Effector CD8-positive, alpha-beta T cell (primary cell): ENCODE measurements around the gene NPEPPS.
"Not testable (repeated sequence)": the region's sequence is repeated elsewhere in the genome, so short reads cannot be mapped to it uniquely, and the experiment has no call there.

Source experiments
- DNase-seq: peaks from one replicate; lab custom pipeline; 2025; lab: John Stamatoyannopoulos, UW

Gene NPEPPS

DNA sequence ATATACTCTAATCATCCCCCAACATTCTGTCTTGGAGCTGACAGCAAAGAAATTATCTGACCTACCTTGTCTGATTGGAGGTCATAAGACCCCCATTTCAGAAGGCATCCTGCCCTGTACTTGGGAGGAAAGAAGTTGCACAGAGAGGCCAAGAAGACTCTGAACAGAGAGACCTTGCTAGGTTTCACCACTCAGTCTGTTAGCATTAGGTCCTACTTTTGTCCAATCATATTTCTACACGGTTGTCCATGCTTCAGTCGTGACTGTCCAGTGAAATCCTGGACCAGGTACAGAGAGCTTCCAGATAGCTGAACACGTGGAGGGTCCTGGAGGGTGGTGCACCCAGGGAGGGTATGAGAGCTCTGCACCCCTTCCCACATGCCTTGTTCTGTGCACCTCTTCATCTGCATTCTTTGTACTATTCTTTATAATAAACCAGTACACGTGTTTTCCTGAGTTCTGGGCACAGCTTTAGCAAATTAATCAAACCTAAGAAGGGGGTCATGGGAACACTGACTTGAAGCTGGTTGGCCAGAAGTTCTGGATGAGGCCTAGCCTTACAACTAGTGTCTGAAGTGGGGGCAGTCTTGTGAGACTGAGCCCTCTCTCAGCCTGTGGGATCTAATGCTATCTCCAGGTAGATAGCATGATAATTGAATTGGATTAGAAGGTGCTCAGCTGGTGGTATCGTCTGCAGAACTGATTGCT, 30.9 kb downstream of the NPEPPS start:
- not testable (repeated sequence) for DNase-seq

DNA sequence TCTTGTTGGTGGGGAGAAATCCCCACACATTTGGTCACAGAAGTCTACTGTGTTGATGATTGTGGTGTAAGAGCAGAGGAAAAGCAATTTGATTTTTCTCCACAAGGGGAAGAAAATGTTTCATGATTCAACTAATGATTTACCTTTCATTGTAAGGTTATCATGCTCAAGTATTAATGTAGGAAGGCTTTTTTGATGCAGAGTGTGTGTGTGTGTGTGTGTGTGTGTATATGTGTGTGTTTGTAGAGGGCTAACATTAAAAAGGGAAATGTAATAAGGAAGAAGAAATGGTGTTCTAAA, 31.4 kb downstream of the NPEPPS start:
- DNase-seq = not testable (repeated sequence)

DNA sequence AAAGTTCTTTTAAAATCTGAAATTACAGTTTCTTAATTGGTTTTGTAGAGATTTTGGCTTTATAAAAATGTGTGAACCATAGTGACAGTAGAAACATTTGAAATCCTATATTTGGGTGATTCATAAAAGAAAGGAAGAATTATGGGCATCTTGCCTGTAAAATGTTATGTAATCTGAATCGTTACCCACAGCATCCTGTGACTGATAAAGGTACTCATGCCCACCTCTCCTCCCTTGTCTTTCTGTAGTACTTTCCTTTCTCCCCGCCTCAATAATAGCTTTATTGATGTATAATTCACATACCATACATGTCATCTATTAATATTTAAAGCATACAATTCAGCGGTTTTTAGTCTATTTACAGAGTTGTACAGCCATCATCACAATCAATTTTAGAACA, 36.4 kb downstream of the NPEPPS start:
- not testable (repeated sequence) for DNase-seq

DNA sequence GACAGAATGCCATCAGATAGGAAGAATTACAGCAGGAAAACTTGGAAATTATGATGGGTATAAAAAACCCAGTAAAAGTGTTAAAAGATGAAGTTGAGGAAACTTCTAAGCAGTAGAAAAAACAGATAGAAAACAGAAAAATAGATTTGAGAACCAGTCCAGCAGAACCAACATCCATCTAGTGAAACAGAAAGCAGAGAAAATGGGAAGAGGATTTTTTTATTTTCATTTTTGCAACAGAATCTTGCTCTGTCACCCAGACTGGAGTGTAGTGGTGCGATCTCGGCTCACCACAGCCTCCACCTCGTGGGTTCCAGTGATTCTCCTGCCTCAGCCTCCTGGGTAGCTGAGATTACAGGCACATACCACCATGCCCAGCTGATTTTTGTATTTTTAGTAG, 41.7 kb downstream of the NPEPPS start:
- not testable (repeated sequence) for DNase-seq

DNA sequence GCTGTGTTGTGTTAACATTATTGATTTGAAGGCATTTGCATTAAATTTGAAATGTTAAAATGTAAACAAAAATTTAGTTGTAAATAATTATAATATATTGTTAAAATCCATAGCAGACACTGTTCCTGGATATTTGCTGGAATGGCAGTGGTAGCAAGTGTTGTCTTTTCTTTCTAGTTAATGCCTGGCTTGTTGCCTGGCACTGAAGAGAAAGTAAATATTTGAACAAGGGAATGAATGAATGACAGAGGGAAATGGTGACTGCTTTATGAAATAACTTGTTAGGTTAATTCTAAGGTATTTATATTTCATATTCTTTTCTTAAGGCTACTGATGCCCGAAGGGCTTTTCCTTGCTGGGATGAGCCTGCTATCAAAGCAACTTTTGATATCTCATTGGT, 51.5 kb downstream of the NPEPPS start:
- DNase-seq = not testable (repeated sequence)

DNA sequence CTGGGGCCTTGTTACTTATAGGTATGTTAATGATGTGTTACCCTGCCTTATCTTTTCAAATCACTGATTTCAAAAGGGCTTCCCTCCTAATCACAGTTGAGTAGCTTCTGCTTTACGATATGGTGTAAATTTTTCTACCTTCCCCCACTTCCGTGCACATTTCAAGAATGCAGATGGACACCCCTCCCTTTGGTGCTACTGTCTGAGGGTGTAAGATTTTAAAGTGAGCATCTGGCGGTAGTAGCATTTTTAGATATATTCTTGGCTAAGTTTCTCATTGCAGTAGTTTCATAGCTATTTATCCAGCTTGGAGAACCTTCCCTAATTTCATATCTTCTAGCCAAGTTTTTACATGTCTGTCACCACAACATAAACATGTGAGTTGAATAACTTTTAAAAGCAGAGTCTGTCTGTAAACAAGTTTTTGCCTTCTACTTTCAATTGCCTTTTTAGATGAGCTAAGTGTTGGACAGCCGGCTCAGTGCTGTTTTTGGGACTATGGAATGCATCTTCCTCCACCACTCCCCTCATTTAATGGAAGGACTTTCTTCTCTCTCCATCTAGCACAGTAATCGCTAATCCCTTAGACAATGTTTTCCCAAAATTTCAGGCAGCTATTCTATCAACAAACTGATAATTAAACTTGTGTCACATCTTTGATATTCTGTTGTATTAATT, 55.6 kb downstream of the NPEPPS start:
- DNase-seq = not testable (repeated sequence)

DNA sequence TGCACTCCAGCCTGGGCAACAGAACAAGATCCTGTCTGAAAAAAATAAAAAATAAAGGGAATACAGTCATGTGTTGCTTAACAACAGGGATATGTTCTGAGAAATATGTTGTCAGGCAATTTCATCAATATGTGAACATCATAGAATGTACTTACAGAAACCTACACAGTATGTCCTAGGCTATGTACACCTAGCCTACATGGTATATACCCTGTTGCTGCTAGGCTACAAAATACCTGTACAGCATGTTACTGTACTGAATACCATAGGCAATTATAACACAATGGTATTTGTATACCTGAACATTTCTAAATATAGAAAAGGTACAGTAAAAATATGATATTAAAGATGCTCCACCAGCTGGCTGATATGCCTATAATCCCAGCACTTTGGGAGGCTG, 62.6 kb downstream of the NPEPPS start:
- not testable (repeated sequence) for DNase-seq

DNA sequence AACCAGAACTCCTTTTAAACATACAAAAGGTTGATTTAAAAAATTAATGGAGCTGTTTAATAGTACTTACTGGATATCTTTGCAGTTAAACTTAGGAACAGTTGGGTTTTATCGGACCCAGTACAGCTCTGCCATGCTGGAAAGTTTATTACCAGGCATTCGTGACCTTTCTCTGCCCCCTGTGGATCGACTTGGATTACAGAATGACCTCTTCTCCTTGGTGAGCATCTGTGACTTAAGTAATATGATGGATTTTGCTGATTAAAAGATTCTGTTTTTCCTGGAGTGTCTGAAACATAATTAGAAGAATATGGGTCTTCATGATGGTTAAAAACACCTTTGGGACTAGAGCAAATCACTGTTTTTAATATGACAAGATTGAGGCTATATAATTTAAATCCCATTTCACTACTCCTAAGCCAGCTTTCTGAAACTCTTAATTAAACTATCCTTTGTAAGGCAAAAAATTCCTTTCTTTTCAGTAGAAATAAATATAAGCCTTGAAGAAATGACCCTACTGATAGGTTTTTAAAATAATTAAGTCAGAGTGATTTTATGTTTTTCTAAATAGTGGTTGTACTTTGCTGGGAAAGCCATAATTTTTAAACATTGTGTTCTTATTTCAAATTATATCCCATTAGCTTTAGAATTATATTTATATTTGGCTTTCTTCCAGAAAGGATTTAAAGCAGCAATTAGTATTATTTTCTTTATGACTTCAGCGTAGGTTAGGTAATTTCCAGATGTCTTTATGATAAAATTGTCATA, 73.1 kb downstream of the NPEPPS start:
- DNase-seq = no peak

DNA sequence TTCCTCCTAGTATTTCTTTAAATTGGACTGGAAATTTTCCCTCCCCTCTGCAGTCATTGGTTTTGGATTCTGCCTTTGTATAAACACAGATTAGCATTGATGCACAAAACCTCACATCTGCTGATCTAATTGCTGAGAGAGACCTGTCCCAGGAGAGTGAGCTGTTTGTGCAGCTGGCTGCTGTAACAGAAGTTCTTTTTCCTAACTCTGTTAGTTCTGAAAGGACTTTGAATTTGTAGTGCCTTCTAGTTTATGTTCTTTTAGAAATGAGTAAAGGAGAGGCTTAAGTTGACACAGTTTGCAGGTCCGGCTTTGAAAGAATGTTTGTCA, 73.7 kb downstream of the NPEPPS start:
- no peak for DNase-seq

DNA sequence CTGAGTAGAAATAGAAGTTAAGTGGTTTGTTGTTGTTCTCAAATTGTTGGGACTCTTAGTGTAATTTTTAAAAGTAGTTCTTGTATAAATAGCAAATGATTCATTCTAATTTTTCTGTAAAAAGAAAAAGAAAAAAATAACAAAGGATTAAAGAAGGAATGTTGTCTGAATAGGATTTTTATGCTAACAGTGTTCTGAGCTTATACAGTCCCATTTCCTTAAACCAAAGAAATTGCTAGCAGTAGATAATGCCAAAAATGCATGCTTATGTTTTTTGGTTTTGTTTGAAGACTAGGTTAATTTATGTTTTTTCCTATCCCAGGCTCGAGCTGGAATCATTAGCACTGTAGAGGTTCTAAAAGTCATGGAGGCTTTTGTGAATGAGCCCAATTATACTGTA, 74.1 kb downstream of the NPEPPS start:
- no peak for DNase-seq

DNA sequence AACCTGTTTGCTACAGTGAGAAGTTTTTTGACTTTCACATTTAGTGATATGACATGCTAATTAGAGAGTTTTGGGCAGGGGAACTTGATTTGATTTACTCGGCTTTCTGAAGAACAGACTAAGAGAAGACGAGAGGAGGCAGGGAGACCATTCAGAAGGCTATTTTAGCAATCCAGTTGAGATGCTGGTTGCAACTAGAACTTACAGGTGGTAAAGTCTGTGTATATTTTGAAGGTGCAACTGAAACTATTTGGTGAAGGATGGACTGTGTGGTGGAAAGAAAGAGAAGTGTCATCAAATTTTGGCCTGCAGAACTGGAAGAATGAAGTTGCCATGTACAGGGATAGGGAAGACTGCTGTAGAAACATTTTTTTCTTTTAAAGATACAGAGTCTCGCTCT, 76.6 kb downstream of the NPEPPS start:
- DNase-seq = no peak

DNA sequence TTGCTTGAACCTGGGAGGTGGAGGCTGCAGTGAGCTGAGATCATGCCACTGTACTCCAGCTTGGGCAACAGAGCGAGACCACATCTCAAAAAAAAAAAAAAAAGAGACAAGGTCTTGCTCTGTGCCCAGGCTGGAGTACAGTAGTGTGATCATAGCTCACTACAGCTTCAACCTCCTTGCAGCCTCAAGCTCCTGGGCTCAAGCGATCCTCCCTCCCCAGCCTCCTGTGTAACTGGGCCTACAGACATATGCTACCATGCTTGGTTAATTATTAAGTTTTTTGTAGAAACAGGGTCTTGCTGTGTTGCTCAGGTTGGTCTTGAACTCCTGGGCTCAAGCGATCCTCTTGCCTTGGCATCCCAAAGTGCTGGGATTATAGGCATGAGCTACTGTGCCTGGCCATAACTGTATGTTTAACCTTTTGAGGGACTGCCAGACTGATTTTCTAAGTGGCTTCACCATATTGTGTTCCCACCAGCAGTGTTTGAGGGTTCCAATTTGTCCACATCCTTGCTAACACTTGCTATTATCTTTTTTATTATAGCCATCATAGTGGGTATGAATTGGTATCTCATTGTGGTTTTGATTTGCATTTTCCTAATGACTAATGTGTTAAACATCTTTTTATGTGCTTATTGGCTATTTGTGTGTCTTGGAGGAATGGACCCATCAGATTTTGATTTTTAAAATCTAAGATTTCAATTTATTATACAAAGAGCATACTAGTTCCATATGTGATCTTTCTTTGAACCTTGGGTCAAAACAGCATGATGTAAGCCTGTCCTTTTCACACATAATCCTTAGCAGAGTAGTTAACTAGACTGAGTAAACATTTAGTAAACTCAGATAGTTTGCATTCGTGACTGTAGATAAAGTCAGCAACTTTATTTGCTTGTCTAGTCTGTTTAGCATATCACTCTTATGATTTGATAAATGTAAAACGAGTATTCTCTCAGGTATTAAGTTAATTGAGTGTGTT, 80.8 kb downstream of the NPEPPS start:
- no peak for DNase-seq

DNA sequence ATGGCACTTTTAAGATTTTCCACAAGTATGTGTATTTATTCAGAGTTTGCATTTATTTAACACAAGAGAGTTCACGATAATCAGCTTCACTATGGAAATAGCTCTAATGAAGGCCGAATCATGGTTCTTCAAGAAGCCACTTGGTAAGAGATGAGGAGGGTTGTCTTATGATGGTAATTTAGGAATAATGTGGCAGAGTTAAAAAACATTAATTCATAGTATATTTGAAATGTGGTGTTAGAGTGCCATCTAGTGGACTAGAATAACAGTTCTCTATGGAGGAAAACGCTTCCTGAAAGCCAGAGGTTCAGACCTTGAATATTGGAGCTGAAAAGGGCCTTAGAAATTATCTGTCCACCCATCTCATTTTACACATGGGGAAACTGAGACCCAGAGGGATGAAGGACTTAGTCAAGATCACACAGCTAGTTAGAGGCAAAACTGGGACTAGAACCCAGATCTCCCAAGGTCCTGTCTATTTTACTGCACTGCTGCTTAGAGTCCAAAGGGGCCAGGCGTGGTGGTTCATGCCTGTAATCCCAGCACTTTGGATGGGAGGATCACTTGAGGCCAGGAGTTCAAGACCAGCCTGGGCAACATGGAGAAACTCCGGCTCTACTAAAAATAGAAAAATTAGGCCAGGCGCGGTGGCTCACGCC, 85.0 kb downstream of the NPEPPS start:
- no peak for DNase-seq

DNA sequence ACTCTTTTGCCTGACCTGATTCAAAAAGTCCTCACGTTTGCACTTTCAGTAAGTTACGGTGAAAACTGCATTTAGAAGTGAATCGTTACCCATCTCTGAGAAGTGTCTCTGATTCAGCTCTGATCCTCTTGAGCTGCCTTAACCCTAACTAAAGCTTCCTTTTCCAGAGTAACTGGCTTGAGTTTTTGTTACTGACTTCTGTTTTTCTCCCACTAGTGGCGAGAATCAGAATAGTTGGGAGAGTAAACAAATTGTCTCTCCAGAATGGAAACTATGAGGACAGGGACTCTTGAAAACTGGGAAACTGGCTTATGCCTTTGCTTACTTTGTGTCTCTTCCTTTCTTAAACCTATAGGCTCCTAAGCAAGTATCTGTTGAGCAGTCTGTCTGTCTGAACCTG, 87.5 kb downstream of the NPEPPS start:
- no peak for DNase-seq

DNA sequence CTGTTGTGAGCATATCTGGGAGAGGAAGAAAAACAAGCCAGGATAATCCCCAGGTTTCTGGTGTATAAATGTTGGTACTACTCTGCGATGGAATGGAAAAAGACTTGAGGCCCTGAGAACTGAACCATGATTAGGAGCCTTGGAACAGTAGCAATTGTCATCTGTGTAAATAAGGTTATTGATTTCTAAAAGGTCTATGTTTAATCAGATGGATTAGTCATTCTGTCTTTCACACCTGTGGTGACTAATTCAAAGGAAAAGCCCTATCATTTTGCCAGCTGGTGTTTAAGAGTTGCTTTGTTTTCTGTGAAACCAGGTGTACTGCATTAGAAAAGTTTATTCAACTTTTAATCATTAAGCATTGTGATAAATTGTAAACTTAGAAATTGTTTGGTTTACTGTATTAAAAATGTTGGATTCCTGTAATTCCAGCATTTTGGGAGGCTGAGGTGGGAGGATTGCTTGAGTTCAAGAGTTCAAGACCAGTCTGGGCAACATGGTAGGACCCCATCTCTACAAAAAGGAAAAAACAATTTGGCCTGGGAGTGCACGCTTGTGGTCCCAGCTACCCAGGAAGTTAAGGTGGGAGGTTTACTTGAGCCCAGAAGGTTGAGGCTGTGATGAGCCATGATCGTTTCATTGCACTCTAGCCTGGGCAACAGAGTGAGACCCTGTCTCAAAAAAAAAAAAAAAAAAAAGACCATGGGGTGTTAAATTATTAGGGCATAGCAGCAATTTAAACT, 89.8 kb downstream of the NPEPPS start:
- no peak for DNase-seq

DNA sequence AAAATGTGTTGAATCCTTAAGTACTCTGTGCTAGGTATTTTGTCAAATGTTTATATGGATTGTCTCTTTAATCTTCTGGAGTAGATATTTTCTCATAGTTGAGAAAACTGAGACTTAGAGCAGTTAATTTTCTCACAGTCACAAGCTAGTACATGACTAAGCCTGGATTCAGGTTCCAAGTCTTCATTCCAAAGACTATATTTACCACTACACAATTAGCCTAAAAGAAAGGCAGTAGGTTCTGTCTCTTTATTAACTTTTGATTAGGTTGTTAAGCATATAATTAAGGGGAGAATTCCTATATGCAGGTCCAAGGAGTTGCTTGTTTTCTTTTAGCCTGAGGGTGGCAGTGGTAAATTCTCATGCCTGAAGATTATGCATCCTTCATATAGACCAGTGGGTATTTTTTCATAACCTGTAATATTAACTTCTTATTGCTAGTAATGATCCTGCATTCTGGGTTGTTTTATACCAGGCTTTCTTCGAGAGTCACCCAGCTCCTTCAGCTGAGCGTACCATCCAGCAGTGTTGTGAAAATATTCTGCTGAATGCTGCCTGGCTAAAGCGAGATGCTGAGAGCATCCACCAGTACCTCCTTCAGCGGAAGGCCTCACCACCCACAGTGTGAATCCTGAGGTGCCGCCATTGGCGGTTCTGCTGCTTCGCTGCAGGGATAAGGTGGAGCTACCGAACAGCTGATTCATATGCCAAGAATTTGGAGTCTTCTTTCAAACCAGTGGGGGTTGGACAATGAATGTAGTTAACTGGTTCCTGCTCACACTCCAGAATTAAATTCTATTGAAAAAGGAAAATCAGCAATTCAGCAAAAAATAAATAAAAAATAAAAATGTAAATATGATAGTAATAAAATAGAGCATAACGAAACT, 90.6 kb downstream of the NPEPPS start:
- DNase-seq = no peak

DNA sequence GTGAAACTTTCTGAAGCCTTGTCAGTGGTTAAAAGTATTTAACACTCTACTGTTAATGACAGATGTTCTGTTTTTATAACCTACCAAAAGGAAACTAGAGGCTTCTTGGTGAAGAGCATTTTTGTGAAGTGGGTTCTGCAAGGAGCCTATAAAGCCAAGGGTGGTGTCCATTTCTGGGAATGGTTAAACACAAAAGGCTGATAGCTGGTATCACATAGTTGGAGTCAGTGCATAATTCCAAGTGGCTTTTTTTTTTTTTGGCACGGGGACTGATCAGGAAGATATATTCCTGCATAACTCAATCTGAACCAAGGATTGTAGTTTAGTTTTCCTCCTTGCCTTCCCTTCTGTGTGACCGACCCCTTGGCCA, 91.3 kb downstream of the NPEPPS start:
- no peak for DNase-seq

DNA sequence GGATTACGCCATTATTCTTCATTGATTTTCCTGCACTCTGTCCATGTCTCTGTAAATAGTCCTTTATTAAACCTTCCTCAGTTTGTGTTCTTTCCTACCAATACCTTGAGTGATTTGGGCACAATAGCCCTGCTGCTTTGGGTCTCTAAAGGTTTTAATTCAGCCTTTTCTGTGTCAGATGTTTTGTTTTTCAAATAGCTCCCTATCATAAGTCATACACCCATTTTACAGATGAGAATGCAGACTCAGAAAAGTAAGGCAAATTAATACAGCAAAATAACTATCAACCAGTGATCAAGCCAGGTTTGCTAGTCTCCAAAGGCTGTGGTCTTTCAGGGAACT, 93.8 kb downstream of the NPEPPS start:
- DNase-seq = no peak

DNA sequence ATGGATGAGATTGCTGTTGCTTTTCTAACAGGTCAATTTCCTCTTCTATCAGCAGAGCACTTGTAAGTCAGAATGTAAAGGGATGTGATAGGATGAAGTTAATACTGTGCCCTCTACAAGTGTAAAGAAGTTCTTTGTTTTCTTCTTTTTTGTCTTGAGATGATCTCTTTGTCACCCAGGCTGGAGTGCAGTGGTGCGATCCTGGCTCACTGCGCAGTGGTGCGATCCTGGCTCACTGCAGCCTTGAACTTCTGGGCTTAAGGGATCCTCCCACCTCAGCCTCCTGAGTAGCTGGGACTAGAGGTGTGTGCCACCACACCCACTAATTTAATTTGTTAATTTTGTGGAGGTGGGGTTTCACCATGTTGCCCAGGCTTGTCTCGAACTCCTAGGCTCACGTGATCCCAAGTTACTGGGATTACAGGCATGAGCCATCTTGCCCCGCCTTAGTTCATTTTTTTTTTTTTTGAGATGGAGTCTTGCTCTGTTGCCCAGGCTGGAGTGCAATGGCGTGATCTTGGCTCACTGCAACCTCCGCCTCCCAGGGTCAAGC, 97.2 kb downstream of the NPEPPS start:
- no peak for DNase-seq

DNA sequence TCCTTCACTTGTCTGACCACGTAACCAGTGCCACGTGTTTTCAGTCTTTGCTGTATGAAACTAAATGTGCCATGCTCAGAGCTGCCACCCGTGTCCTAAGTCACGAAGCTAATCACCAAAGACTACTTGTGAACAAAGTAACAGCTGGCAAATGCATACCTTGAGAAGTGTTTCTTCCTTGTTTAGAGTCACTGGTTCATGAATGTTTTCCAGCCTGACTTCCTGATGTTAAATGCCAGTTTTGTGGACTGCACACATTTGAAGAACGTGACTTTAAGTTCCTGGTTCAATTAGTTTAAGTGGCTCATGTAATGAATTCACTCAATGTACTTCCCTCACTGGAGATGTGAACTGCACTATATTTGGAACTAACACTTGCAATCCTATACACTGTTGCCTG, 98.9 kb downstream of the NPEPPS start:
- DNase-seq = no peak
